Kidney tubule cell (primary cell): ENCODE data around the gene CCDC167.

Experiments used
- DNase-seq: peaks from one replicate; pipeline ENCODE4 v3.0.0-alpha.2; 2018; ENCODE audit warnings: low spot score

The CCDC167 gene

DNA sequence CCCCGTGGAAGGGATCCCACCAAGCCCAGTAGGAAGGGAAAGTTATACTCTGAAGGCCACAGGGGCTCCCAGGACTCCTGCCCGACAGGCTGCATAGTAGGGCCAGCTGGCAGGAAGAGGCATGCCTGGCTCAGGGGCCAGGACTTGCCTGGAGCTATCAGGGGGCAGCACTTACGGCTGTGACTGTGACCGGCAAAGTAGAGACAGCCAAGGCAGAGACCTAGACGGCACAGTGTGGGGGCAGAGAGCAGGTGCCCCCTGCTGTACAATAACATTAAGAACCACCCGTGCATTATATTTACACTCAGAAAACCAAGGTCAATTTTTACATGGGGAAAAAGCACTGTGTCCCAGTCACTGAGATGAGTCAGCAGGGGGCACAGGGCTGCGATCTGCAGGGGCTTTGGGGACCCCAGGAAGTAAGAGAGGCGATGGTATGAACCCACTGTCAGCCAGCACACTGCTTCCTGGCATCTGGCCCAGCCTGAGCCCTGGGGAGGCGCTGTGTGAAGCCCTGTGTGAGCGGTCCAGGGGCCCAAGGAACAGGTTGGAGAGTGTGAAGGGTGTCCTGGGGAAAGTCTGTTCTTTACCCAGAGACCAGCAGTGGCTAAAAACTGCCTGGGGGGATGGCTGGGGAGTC lies 9.9 kb downstream of the CCDC167 start:
- DNase-seq = no peak

DNA sequence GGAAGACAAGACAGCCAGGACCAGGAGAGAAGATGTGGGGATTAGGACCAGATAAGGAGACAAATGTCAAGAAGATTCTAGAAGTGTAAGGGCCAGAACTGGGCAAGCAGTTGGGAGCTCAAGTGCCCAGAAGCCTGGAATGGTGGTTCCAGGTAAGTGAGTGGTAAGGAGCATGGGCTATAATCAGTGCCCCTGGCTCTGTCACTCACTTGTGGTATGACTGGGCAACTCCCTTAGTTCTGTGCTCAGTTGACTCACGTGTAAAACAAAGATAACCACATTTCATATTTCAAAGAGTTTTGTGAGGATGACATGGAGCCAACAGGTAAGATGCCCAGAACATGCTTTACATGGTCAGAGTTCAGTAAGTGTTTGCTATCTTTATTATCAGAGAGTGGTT lies 11.2 kb downstream of the CCDC167 start:
- DNase-seq = no peak

DNA sequence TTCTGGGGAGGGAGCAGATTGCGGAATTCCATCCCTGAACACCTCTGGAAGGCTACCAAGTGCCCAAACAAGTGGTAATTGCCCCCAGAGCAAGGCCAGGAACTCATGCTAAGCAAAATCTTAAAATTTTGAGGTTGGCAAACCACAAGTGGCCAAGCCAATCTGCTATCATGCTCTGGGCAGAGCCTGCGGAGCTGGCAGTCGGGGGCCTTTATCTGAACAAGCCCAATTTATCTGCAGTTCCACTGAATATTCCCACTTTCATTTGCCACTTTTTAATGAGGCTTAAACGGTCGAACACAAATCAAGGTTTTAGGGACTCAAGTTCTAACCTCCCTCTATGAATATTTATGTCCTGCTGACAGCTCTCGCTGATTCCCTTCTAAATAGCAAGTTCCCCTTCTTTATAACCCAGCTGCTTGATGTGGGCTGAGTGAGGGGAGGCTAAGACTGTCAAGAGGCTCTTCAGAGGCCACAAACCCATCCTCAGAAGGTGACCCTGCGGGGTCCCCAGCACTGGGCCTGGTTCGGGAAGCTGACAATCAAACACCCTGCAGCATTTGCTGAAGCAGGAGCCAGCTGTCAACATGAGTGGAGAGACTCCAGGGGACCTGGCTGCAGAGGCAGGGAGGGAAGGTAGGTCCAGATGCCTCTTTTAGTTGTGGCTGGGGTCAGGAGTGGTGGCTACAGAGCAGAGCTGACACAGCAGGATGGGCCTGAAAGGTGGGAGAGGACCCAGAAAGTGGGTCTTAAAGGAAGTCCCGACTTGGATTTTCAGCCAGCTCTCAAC lies 11.9 kb downstream of the CCDC167 start:
- DNase-seq = no peak

DNA sequence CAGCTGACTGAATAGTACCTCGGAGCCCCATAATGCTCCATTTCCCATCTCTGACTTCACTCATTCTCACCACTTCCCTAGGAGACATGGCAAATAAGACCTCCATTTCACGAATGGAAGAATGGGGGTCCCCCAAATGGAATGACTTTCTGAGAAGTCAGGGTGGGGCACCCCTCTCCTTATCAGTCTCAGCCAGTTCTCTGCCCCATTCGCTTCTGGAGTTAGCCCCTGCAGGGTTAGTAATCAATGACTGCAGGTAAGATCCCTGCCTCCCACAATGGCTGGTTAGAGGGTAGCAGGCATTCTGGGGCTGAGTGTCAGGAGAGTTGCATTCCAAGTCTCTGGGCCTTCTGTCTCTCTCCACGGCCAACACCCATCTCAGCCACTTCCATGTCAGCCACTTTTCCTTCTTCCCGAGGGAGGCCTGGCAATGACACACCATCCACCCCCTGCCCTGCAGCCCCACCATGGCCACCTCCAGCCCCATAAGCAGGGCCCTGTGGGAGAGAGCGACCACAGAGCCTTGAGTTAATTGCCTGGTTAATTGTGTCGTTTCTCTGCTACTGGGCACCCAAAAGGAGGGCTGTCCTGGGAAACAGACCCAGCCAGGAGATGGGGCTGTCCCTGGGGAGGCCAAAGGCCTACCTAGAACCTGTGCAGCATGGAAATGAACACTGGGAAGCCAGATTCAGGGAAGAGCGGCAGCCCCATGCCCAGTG lies 13.4 kb downstream of the CCDC167 start:
- DNase-seq = no peak

DNA sequence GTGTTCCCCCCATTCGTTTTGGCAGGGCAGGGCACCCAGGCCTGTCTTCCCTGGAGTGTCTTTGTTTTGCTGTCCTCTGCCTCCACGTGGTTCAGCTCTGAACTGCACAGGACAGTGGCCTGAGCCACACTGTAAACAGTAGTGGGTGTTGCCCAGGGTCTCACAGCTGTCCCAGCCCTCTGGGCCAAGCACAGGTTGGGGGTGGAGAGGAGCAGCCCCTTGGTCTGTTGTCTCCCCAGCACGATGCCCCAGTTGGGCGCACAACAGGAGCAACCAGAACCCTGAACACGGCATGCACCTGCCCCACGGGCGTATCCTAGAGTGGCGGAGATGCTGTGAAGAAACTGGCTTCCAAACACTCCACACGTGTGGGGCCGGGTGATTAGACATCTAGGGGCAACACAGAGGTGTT lies 14.4 kb downstream of the CCDC167 start:
- DNase-seq = no peak

DNA sequence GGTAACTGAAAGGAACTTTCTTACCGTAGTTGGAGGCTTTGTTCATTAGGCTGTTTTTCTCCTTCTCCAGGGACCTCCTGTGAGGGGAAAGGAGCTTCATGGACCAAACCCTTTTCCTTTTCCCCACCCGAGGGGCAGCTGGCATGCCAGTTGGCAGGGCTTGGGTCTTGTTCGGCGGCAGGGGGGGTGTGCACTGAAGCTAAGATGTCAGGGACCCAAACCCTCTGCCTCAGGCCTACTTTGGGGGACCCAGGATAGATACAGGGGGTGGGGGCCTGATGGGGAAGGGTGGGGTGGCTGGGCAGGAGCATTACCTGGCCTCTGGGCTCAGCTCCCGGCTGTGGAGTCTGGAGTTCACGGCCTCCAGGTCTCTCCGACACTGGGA lies 14.9 kb downstream of the CCDC167 start:
- no peak for DNase-seq

DNA sequence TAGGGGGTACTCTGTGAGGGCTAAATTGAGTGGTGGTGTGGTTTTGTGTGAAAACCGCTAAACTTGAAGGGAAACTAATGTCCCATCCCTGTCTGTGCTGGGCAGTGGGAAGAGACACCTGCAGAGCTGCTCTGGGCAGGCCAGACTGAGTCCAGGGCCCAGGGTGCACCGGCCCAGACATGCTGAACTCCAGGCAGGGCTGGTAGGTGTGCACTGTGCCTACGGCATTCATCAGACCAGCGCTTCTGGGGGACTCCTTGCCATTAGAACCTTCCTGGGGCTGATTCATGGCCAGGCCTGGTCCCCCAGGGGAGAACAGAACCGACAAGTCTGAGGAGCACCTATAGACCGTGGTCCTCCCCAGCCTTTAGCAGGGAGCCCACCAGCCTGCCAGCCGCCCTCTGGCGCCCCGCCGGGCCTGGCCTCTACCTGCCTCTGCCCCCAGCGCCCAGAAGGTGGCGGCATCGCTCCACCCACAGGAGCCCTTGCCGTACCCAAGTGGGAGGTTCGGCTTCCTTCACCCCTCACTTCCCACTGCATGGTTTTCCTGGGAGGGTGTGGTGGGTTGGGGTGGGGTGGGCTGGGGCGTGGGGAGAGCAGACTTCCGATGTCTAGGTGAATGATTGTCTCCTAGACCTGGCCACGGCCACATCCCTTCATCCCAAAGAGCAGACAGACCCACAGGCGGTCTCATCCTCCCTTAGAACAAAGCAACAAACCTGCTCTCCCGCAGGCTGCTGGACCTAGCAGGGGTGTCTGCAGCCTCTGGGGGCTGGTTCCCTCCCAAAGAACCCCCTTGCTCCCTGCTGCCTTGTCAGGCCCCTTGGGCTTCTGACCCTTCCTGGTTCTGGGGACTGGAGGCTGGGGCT lies 15.5 kb downstream of the CCDC167 start:
- peak; percentile 50 for DNase-seq

DNA sequence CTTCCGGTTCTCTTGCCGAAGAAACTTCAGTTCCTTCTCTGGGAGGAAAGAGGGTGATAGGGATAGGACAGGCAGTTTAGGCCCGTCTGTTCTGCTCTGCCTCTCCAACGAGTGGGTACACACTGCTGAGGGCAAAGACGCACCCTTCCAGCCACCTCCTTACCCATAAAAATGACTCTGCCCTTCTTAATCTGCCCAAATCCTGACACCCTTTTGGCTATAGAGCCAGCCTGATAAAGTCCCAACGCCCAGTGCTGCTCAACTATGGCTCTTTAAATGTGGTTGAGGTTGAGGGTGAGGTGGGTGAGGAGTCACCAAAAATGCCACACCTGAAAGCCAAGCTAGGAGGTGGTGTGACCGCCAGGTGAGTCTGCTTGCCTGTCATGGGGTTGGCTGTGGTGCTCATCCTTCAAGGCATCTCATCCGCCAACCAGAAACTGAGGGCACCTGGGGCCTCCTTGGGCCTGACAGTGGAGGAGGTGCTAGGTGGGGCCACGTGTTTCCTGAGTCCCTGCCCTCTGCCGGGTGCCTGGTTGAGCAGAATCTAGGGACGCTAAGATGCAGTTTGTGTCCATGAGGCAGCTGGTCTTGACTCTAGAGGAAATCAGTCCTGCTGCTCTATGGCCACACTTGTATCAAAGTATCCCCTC lies 16.3 kb downstream of the CCDC167 start:
- no peak for DNase-seq

DNA sequence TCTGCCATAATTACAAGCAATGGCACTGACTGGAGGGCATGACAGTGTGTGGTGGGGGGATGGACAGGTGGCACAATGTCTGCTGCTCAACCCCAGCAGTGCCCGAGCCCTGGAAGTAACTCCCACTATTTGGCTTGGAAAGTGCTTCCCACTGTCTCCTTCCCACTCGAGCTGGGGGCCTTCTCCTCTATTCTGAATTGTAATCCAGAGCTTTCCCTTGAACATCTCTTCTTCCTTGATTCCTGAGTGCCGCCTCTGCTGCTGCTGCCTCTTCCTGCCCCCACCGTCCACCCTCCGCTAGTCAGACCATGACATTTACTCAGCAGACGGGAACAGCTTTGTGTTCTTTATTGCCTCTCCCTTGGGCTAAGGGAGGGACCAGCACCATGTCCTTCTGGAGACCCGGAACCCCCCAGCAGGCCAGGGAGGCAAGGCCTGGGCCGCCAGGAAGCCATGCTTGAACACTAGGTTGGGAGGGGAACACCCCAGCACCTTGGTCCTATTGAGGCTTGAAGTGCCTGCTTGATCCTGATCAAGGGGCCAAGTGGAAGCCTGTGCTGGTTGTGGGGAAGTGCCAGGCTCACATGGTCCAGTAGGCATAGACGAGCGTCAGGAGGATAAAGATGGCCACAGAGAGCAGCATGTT lies 17.0 kb downstream of the CCDC167 start:
- no peak for DNase-seq

DNA sequence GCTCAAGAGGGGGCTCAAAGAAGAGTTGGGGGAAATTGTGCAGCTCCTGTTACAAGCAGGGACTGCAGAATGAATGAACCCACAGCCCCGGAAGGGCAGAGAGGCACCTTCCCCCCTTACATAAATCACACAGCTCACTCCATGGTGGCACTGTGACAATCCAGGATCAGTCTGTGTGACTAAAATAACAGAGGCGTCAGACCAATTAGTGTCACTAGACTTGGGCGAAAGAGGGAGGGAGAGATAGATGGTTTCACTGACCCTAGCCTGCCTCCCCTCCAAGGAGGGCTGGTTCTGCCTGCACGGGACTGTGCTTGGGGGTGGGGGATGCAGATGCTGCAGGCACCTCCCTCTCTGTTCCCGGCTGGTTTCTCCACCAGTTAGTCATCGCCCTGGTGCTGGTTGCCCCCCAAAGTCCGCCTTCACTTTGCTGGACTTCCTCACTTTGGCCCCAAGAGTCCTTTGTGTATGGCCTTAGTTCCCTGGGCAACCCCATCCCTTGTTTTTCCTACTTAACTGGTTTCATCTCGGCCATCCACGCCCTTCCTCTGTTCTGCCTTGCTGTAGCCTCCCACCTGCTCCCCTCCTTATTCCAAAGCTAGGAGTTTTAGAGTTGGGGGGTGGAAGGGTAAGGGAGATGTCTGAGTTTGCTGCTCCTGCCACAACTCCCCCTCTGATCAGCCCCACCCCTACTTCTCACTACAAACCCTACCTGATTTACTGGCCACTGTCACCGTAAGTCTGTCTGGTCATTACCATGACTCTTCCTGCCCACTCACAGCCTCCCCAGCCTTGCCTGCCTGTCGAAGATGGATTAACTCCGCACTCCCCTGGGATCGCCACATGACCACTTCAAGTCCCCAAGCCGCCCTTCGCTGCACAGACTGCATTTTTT lies 17.7 kb downstream of the CCDC167 start:
- DNase-seq = no peak

DNA sequence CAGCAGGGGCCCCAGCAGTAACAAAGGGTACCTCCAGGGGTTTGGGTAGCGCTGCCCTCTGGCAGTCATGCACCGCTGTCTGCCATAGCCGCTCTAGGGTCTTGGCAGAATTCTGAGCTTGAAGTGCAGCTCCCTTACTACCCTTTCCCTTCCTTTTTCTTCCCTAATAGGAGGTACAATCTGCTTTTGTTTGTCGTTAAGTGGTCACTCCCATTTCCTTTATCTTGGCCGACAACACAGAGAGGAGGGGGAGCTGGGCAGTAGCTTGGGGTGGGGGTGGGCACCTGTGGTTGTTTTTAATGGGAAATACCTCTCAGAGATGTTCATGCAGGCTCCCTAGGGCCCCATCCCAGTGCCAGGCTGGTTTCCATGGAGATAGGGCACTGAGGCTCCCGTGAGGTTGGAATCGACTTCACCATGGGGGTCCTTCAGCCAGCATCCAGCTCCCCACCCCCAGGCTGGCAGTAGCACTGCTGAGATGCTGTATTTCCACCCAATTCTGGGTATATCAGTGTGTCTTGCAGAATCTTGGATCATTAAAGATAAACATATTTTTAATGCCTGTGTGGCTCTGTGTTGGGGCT lies 18.6 kb downstream of the CCDC167 start:
- no peak for DNase-seq

DNA sequence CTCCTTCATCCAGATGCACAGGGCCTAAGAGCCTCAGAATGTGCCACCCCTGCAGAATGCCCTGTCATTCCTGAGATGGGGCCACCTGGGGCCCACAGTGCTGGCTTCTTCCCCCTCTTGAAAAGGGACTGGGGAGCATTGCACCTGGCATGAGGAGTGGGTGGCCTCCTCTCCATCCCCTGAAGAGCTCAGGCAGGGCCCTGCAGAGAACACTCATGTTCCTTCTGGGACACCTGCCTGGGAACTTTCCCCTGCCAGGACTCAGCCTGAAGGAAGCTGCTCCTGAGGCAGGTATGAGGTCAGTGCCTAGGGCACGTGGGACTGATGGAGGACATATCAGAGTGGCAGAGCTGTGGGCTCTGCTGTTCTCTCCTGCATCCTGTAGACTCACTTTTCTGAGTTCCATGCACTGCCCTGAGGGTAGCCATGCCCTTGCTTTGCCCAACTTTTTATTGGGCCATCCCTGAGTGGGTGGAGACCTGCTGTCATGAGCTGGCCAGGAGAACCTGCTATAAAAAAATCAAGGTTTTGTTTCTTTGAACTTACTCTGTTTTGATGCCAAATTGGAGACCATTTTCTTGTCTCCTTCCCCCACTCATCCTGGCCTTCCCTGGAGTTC lies 19.5 kb downstream of the CCDC167 start:
- DNase-seq = no peak

DNA sequence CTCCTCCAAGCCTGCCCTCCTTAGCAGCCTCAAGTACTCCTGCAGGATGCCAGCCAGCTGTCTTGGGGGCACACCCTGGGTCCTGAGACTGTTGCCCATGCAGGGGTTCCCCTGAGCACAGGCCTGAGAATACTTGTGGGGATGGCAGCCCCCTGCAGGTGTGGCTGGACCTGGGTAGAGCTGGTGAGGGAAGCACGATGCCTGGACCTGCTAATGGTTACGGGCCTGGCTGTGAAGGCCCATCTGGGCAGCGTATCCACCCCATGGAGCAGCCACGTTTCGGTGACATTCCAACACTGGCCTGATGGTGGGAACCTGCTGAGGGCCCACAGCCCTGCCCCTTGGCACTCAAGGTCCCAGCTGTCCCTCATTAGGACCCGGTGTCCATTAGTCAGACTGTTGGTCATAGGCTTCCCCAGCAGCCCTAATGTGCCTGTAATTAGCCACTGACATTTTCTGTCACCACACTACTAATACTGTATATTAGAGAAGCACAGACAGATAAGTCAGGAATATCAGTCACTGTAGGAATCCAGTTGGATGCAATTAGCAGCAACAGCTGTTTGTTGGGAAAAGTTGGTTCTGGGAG lies 20.3 kb downstream of the CCDC167 start:
- DNase-seq = no peak

DNA sequence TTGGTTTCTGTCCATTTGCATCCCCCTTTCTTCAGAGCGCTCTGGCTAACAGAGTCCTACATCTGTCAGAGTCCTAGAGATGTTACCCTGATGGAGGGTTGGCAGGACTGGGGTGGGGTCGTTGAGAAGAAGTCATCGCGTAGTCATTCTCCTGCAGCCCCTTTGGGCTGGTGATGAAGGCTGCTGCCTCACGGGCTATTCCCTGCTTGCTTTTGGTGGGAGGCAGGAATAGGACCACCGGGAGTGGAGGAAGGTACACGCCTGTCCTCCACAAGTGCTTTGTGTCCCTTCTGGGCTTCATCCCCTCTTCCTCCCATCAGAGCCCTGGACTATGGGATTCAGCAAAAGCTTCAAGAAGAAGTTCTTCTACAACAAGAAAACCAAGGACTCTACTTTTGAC lies 20.9 kb downstream of the CCDC167 start:
- no peak for DNase-seq

DNA sequence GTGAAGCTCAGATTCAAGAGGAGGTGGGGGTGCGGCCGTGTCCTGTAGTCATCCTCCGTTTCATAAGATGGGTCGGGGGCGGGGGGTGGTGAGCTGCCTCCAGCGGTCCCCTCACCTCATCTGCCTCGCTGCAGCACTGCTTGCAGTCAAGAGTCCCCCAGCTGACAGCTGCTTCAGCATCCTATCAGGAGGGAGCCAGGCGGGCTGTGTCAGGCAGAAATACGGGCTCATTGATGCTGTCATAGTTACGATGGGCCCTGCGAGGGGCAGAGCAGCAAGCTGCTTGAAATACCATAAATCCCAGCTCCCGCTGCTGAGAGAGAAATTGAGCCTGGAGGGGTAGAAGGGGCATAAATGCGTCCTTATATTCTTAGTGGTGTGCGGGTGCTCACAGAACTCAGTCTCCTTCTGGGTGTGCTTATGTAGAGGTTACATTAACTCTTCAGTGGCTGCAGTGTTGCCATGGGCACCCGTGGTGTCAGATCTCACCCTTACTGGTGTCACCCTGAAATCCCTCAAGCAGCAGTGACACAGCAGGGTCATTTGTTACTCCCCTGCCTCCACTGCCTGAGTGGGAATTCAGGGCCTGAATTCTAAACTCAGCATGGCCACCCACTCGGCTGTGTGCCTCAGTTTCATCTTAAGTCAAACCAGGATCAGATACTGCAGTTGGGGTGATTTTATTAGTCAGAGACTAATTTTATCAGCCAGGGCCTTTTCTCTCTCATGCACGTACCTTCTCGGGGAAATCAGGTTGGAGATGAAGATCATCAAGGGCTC lies 21.8 kb downstream of the CCDC167 start:
- no peak for DNase-seq

DNA sequence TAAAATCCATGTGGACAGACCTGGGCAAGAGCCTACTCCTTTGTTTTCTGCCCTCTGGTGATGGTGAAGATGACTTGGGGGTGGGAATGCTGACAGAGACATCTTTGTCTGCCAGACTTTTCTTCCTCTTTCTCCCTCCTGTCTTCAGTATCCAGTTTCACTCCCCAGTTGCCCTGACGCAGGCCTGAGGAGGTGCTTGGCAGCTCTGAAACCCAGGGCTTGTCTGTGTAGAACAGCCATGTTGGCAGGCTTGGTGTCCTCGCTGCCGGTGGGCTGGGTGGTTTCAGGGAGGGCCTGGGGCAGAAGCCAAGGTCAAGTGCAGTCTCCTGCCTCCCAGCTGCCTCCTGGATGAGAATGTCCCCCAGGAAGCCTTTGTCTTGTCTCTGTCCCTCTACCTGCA lies 22.5 kb downstream of the CCDC167 start:
- no peak for DNase-seq

DNA sequence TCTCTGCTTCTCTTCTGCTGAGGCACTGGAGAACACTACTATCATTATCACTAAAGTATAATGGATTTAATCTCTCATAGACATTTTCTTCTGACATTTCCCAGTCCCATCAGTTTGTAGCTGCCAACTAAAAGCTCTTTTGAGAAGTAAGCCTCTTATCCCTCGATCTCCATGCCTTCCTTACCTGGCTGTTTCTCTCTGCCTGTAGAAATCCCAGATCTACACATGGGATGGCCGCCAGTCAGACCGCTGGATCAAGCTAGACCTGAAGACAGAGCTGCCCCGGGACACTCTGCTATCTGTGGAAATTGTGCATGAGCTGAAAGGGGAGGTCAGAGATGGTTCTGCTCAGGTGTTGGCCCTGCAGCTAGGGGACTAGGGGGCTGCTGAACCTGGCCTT lies 25.4 kb downstream of the CCDC167 start:
- no peak for DNase-seq
